ENCODE data around the gene KRT16.

DNA sequence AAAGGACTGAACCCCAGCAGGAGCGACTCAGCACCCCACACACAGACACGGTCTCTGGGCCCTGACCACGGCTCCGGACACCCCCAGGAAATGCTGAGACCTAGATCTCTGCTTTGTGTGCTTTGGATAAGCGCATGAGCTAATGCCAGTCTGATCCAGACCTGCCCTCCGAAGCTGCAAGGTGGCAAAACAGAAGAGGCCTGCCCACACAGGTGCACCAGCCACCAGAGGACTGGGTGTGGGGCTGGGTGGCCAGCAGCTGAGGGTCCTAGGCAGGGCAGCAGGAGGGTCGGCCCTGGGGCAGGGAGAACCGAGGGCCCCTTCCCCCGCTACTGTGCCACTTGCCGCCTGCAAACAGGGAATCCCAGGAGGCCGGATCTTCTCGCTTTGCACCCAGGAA is 45.4 kb upstream of the KRT16 start:
- no peak for TF ChIP-seq POLR2AphosphoS5 (IDR thresholded peaks at IDR 0.05)
- TF ChIP-seq, protein P1, sequence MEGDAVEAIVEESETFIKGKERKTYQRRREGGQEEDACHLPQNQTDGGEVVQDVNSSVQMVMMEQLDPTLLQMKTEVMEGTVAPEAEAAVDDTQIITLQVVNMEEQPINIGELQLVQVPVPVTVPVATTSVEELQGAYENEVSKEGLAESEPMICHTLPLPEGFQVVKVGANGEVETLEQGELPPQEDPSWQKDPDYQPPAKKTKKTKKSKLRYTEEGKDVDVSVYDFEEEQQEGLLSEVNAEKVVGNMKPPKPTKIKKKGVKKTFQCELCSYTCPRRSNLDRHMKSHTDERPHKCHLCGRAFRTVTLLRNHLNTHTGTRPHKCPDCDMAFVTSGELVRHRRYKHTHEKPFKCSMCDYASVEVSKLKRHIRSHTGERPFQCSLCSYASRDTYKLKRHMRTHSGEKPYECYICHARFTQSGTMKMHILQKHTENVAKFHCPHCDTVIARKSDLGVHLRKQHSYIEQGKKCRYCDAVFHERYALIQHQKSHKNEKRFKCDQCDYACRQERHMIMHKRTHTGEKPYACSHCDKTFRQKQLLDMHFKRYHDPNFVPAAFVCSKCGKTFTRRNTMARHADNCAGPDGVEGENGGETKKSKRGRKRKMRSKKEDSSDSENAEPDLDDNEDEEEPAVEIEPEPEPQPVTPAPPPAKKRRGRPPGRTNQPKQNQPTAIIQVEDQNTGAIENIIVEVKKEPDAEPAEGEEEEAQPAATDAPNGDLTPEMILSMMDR (IDR thresholded peaks at IDR 0.05): no peak
- TF ChIP-seq EP300 (IDR thresholded peaks at IDR 0.05; ENCODE audit: low read depth): no peak

Measured in transverse colon (tissue), 4 donors.